GM12872 (cell line): ENCODE results near the gene PRMT5.

Source experiments
- TF ChIP-seq, protein P1 (sequence below): IDR thresholded peaks from 3 replicates; pipeline ENCODE4 v1.5.1; 2011; ENCODE audit warnings: low read depth, mild to moderate bottlenecking, low read length, moderate library complexity; ENCODE audit not compliant: insufficient read depth

Gene PRMT5

DNA sequence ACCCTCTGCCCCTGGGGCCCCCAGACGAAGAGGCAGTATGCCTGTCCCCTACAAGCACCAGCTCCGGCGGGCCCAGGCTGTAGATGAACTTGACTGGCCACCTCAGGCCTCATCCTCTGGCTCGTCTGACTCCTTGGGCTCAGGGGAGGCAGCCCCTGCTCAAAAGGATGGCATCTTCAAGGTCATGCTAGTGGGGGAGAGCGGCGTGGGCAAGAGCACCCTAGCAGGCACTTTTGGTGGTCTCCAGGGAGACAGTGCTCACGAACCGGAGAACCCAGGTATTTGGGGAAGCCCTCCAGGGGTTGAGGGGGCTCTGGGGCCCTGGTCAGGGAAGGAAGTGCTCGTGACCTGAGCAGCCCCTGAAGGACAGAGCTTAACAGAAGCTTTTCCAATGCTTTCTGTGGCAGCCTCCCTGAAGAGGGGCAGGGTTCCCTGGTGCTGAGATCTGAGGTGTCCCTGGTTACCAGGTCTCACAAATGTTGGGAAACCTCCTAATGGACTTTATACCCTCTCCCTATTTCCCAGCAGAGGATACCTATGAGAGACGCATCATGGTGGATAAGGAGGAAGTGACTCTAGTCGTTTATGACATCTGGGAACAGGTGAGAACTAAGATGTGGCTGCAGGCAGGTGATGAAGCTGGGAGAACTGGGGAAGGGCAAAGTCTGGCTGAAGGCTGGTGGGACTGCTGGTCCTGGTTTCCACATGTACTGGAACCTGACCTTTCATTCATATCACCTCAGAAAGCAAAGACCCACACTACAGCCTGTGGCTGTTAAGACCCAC lies 44.2 kb downstream of the PRMT5 start:
- TF ChIP-seq, protein P1, sequence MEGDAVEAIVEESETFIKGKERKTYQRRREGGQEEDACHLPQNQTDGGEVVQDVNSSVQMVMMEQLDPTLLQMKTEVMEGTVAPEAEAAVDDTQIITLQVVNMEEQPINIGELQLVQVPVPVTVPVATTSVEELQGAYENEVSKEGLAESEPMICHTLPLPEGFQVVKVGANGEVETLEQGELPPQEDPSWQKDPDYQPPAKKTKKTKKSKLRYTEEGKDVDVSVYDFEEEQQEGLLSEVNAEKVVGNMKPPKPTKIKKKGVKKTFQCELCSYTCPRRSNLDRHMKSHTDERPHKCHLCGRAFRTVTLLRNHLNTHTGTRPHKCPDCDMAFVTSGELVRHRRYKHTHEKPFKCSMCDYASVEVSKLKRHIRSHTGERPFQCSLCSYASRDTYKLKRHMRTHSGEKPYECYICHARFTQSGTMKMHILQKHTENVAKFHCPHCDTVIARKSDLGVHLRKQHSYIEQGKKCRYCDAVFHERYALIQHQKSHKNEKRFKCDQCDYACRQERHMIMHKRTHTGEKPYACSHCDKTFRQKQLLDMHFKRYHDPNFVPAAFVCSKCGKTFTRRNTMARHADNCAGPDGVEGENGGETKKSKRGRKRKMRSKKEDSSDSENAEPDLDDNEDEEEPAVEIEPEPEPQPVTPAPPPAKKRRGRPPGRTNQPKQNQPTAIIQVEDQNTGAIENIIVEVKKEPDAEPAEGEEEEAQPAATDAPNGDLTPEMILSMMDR: no peak

DNA sequence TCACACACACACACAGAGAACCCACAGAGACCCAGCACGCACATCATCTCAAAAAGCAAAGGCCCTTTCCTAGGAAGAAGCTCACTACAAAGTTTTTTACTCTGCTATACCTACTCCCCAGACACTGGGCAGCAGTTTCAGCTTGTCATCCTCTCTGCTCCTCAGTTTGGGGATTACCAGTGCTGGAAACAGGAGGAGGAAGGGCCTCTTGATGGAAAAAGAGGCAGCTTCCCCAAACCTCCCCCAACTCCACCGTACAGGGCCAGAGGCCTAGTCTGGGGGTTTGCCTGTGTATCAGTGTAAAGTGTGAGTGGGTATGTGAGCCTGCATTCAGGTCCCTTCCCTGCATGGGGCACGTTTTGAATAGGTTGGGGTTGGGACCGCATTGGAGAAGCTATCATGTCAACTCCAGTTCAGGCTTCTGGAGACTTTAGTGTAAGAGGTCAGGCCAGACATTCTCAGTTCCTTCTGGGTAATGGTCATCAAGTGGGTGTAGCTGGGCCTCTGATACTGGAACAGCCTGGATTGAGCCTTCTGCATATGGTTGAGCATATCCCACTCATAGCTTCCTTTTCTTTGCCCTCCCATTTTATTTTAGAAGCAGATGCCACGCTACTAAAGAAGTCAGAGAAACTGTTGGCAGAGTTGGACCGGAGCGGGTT lies 45.0 kb downstream of the PRMT5 start:
- TF ChIP-seq, protein P1: no peak

DNA sequence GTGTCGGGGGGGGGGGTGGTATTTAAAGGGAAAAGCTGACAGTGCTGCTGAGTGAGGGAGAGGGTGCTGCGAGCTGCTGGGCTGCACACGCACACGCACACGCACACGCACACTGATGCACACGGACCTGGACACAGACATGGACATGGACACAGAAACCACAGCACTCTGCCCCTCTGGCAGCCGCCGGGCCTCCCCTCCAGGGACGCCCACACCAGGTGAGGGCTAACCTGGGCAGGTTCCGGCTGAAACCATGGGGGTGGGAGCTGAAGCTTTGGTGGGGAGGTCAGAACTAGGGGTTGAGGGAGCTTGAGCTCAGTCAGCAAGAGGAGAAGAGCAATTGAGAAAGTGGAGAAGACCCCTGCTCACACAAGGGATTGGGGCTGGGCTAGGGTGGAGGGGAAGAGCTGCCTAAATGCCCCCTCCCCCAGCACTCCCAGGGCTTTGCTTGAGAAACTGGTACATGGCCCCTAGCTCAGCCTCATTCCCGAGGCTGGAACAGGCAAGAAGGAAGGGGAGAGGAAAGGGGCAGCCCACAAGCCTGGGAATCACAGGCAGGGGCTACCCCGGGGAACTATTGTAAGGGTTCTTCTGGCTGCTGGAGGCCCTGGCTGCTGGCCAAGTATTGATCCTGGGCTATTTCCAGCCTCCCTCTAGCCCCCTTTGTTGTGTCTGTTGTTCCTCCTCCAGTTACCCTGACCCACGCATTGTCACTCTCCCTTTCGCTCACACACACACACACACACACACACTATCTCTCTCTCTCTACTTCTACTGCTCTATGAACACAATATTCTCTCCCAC lies 45.8 kb downstream of the PRMT5 start, which contains the start of gene REM2:
Gene REM2 (plus strand): TSS at position 50 of the 804 bp plus-strand sequence. CDS start 66 bp downstream, at position 116.
- TF ChIP-seq, protein P1: no peak

DNA sequence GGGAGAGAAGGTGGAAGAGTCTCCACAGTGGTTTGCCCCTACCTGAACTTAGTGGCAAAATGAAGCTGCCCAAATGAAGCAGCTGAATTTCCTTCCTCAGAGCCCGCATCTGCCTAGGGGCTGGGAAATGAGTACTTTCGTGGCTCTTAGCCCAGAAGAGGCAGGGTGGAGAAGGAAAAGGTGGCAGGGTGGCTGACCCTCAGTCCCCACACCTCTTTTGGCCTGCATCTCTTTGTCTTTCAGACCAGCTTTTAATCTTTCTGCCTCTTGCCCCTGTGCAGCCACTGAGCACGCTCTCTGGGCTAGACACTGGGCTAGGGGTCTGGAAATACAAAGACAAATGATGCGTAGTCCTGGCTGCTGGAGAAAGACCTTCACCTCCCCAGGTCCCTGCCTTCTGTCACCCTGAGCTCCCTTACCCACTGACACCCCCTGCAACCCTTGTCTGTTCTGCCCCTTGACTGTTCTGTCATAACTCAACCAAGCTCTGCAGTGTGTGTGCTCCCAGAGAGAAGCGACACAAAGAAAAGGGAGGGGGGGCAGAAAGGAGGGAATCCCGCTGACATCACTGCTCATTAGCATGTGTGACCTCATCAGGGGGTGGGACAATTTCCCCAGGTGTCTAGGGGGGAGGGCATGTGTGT lies 46.5 kb downstream of the PRMT5 start:
- TF ChIP-seq, protein P1: no peak

DNA sequence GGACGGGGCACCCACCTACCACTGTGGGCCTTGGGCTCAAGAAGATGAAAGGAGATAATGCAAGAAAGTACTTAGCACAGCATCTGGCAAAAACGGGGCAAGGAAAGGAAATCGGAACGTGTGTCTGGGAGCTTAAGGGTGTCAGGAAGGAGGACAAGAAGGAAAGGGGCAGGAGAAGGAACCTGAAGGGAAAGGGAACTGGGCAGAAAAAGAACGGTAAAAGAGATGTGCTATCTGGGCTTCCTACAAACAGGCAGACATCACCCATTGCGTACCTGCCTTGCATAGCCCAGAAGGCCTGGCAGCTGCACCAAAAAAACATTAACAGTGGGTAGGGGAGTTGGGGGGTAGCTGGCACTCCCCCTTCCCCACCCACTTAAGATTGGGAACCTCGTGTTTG lies 47.1 kb downstream of the PRMT5 start:
- TF ChIP-seq, protein P1: no peak

DNA sequence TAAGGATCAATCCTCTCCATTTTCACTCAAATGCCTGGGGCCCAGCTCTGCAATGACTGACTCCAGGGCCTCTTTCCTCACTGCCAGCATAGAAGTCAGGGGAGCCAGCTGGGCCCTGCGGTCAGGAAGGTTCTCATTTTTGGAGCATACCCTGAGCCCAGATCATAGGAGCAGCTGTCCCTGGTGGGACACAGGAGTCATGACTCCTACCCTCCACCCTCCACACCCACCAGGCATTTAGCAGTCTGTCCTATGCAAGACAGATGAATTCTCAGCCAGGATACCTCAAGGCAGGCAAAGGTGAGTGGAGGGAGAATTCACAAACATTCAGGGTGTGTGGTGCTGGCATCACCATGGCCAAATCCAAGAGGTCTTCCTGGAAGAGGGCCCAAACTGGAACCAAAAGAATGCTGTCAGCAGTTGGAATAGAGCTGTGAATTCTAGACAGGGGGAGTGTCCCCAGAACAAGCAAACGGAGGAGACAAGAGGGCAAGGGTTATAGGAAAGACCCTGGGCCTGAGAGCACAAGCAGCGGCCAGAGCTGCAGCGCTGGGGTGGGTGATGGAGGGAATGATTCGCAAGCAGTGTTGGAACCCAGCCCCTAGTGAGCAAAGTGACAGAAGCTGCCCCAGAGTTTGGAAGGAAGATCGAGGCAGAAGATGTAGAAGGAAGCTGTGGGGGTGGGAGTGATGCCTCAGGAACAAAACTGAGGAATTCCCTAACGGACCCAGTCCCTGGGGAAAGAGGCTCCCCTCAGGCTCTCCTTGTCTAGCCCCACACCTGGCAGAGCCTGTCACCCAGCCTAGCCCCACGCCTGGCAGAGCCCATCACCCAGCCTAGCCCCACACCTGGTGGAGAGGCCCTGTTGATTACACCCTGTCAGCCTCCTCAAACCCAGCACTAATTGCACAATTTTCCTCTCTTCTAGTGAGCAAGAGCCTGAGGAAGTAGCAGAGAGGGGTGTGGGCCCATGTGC lies 50.6 kb downstream of the PRMT5 start:
- TF ChIP-seq, protein P1: no peak
